ENCODE measurements around the gene EPX. TPM values are rescaled to one million over a fixed set of nuclear protein-coding genes. Genes with fewer than 3 reads are reported as not detected.
A peak's percentile ranks its signal among the peaks of the same experiment; 100 is the strongest.

Gene EPX
- total RNA-seq, 4 donors from 2014 or later: not detected

DNA sequence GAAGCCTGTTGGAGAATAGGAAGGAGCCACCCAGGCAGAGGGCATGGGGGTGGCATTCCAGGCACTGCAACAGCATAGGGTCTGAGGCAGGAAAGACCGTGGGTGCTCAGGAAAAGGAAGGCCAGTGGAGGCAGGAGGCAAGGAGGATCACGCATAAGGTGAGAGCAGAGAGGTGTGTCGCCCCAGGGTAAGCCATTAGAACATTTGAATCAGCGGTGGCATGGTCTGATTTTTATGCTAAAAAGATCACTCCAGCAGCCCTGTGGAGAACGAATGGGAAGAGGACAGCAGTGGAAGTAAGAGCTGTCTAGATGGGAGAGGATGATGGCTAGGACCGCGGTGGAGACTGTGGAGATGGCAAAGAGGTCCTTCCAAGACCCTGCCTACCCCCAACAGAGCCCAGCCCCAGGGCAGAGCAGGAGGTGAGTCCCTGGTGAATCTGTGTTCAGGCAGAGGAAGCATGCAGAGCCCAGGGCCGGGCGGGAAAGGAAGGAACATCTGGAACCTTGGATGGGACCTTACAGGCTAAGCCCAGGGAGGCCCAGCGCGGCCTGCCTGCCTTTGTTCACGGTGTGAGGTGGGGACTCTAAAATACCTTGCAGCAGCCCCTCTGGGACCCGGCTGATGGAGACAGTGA, 53.7 kb downstream of the EPX start:
- H3K27me3 ChIP-seq: peaks cover 87% of the 10 kb centered on the region

GRCh38 chr17:58246781-58247180, 54.3 kb downstream of the EPX start:
- ATAC-seq: no peak
- H3K27me3 ChIP-seq: peaks cover 82% of the 10 kb centered on the region
- H3K9me3 ChIP-seq: no peaks in the 10 kb centered on the region
- H3K4me1 ChIP-seq: peaks cover 0 to 13% (median 5%) of the 10 kb centered on the region in 3 donors
- WGBS, 2 donors (ENCODE audit: low coverage in 1 of 2): no CpG with 5 or more reads among the region's 1 CpG
- TF ChIP-seq CTCF (IDR thresholded peaks at IDR 0.05): no peak
- no peak overlapping the region for H3K4me3 ChIP-seq
- H3K27ac ChIP-seq: no peak overlapping the region
- no peaks in the 10 kb centered on the region for H3K36me3 ChIP-seq

More for the DNA sequence above, 53.7 kb downstream of the EPX start:
- TF ChIP-seq EP300 (IDR thresholded peaks at IDR 0.05): no peak
- Histone ChIP-seq H3K9me3 (no peaks in the 10 kb centered on the region), H3K4me3 (no peak overlapping the region), H3K36me3 (no peaks in the 10 kb centered on the region), H3K27ac (no peak overlapping the region), H3K4me1 (peaks cover 0 to 13% (median 5%) of the 10 kb centered on the region in 3 donors)
- ATAC-seq: no peak
- WGBS, 2 donors (ENCODE audit: low coverage in 1 of 2): 67 to 74% methylated on average over 1 to 9 of the region's 13 CpGs

DNA sequence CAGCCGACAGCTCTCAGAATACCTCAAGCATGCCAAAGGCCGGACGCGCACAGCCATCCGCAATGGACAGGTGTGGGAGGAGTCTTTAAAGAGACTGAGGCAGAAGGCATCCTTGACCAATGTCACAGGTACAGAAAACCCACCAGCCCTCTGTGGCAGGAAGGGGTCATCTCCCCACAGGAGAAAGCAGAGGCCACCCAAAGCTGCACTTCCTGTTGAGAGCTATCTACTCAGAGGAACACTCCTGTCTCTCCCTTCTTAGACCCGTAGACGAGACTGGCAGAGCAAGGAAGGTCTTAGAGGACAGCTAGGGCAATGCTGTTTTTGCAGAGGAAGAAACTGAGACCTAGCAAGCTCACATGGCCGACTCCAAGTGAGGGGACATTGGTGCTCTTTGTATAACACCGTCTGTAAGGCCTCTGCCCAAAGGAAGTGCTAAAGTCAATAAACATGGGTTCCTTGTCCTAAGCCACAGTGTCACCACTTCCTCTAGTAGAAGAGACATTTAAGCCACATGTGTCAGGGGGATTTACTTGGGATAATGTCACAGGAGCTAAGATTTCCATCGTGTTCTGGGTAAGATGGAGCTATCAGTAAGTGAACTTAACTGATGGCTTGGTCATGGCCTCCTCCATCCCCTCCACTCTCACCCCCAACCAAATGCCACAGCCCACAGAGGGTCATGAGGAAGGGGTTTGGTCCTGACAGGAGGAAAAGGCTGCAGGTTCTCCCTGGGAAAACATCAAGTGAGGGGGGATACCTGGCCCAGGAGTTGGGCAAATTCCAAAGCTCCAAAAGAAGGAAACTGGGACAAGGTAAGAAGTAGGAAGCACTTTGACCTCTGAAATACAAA, 55.2 kb downstream of the EPX start:
- Histone ChIP-seq H3K9me3 (no peaks in the 10 kb centered on the region), H3K27me3 (peaks cover 82% of the 10 kb centered on the region), H3K4me3 (no peak overlapping the region), H3K27ac (no peak overlapping the region), H3K4me1 (peaks cover 0 to 13% (median 5%) of the 10 kb centered on the region in 3 donors), H3K36me3 (no peaks in the 10 kb centered on the region)
- ATAC-seq: no peak
- WGBS, 2 donors (ENCODE audit: low coverage in 1 of 2): 48 to 60% methylated on average over 1 to 3 of the region's 10 CpGs
- TF ChIP-seq POLR2A (IDR thresholded peaks at IDR 0.05): no peak
- TF ChIP-seq POLR2AphosphoS5 (IDR thresholded peaks at IDR 0.05): no peak
- no peak for TF ChIP-seq EP300 (IDR thresholded peaks at IDR 0.05)
- TF ChIP-seq CTCF (IDR thresholded peaks at IDR 0.05): no peak

GRCh38 chr17:58248955-58249269, 56.4 kb downstream of the EPX start:
- TF ChIP-seq EP300 (IDR thresholded peaks at IDR 0.05): no peak
- TF ChIP-seq POLR2AphosphoS5 (IDR thresholded peaks at IDR 0.05): no peak
- TF ChIP-seq CTCF (IDR thresholded peaks at IDR 0.05): no peak
- TF ChIP-seq POLR2A (IDR thresholded peaks at IDR 0.05): no peak
- 9% methylated on average over 8 of the region's 10 CpGs; no CpG with 5 or more reads in 1 of the 2 donors for WGBS, 2 donors (ENCODE audit: low coverage in 1 of 2)
- Histone ChIP-seq H3K36me3 (no peaks in the 10 kb centered on the region), H3K27me3 (peaks cover 72% of the 10 kb centered on the region), H3K4me3 (peak overlapping the region in 1 of 2 donors; percentile 53), H3K4me1 (peaks cover 0 to 13% (median 5%) of the 10 kb centered on the region in 3 donors), H3K9me3 (no peaks in the 10 kb centered on the region), H3K27ac (no peak overlapping the region)
- ATAC-seq: no peak

- no peak for TF ChIP-seq EP300 (IDR thresholded peaks at IDR 0.05)
- peak; percentile 72 to 99 (median 90) for TF ChIP-seq CTCF (IDR thresholded peaks at IDR 0.05)
- TF ChIP-seq POLR2A (IDR thresholded peaks at IDR 0.05): no peak
- TF ChIP-seq POLR2AphosphoS5 (IDR thresholded peaks at IDR 0.05): no peak
- peaks cover 72% of the 10 kb centered on the region for H3K27me3 ChIP-seq
These were observed 57.0 kb downstream of the EPX start for GRCh38 chr17:58249270-58250133.

More at GRCh38 chr17:58249270-58250133, 57.0 kb downstream of the EPX start:
- Histone ChIP-seq H3K9me3 (no peaks in the 10 kb centered on the region), H3K27ac (no peak overlapping the region), H3K4me1 (peaks cover 0 to 13% (median 5%) of the 10 kb centered on the region in 3 donors), H3K4me3 (peak overlapping the region; percentile 15 to 53), H3K36me3 (no peaks in the 10 kb centered on the region)
- WGBS, 2 donors (ENCODE audit: low coverage in 1 of 2): 10 to 54% methylated on average over 2 to 3 of the region's 57 CpGs
- peak; percentile 90 for ATAC-seq

Measured in gastroesophageal sphincter (tissue), 4 donors.